ENCODE measurements around the gene DNMT3A.
"Not testable (repeated sequence)": the region's sequence is repeated elsewhere in the genome, so short reads cannot be mapped to it uniquely, and the experiment has no call there.

The DNMT3A gene

DNA sequence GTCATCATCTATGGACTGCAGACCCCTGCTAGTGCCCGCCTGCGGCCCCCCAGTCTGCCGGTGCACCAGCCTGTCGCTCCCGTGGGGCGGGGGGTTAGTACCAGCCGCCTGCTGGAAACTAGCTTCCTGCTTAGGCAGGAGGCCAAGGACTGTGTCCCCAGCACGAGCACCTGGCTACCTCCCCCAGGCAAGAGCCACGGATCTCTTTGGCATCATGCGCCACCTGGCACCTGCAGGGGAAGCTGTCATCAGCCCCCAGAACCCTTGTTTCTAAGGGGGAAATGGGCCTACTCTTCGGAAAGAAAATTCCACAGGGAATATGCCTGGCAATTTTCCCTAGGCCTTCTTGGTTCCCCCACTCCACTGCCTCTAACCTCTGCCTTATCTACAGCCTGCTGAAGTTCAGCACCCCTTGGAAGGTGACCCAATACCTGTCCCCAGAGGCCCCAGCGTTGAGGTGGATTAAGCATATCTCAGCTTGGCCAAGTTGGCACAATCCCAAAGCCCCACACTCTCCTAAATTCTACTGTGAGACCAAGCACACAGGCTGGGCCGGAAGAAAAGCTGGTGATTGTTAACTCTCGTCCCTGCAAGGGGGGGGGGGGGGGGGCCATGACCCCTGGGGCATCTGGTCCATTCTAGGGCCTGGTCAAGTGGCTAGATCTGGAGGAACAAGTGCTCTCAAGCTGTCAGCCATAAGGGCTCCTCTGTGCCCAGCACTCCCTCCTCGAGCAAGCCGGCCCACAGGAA is 111.4 kb downstream of the DNMT3A start:
- DNase-seq = no peak

DNA sequence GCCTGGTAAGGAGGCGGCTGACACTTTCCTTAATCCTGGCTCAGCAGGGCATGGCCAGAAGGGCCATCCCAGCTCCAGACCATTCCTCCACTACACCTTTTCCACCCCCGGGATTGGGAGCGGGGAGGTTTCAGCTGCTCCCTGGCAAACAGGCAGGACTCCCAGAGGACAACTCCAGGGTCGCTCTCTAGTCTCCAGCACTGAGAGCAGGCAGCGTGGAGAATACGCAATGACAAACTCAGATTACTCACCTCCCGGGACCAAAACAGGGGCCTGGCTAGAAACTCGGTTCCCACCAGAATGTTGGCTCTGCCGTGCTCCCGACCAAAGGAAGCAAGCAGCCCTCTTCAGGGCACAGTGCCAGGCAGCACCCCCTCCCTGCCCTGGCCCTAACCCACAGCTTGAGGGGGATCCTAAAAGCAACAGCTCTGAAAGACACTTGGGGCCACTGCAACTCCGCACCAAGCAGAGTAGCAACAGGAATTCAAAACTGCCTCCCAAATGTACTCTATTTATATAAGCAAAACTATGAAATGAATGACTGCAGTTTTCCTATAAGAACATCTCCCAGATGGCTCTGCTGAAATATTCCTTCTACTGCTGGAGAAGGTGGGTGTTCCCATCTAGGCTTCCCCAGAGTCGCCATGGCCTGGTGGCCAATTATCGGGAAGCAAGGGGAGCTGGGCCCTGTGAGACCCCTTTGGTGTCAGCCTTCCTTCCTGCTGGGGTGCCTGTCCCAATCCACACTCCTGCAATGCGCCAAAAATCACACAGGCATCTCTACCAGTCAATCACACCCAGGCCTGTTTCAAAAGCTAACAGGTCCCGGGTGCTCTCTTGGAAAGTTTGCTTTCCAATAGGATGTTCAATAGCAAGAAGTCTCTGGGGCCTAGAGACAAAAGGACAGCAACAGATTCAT is 112.2 kb downstream of the DNMT3A start:
- no peak for DNase-seq

DNA sequence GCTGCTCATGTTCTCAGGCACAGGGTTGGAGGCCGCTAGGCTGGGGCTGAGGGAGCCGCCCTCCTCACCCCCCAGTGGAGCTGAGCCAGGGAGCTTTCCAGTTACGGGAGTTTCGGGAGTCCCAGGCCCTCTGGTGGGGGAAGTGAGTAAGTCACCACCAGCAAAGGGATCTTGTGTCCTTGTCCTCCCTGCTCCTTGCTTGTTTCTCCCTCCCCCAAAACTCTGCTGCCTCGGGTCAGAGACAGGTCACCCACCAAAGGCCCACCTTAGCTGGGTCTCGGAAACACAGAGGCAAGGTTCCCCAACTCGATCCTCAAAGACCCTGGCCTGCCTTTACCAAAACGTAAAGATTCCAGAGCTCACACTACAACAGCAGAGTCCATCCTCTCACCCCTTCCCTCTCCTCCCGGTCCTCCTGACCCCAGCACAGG is 112.9 kb downstream of the DNMT3A start:
- DNase-seq = peak; percentile 43

DNA sequence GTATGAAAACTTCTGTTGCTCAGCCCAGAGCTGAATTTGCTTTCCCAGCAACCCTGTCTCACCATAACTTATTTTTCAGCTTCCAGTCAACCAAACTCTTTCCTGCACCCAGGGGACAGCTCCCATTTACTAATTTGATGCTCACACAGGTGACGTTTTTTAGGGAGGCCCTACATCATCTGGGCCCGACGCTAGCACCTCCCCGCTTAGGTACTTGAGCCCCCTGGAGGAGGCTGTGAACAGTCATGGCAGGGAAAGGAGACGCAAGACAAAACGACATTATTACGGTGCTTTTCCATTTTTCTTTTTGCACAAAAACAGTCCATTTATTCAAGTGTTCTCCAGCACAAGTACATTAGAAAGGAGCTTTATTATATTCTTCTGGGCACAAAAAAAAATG is 114.1 kb downstream of the DNMT3A start:
- DNase-seq = no peak

GRCh38 chr2:25226827-25227226 is 114.9 kb downstream of the DNMT3A start:
- DNase-seq = no peak

GRCh38 chr2:25222477-25223121 is 119.1 kb downstream of the DNMT3A start:
- DNase-seq = no peak

DNA sequence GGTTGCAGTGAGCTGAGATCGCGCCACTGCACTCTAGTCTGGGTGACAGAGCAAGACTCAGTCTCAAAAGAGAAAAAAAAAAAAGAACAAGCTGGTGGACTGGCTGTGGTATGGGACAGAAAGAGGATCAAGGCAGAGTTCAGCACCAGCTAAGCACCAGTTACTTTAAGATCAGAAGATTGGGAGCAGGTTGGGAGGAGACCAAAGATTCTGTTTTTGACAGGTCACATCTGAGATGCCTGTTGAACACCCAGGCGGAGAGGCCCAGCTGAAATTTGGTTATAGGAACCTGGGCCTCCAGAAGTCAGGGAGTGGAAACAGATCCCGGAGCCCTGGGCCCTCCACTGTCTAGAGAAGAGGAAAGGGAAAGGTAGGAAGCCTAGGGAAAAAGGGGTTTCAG is 120.1 kb downstream of the DNMT3A start:
- no peak for DNase-seq

- no peak for DNase-seq
These were observed 121.4 kb downstream of the DNMT3A start for GRCh38 chr2:25220313-25220712.

- no peak for DNase-seq
These were observed 122.1 kb downstream of the DNMT3A start for GRCh38 chr2:25219621-25220020.

DNA sequence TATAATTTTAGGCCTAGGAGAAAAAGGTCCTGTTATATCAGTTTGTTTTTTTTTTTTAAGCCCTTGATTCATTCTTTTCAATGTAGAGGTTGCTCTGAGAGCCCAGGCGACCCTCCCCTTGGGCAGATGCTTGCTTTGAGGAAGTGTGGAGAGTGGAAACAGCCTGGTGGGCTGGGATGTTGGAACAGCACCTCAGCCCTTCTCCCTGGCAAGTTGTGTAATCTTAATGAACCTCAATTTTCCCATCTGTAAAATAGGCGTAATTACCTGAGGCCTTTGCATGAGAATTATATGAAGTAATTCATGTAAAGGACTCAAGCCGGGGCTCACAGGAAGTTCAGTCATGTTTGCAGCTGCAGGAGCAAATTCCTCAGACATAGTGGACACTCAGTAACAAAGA is 123.6 kb downstream of the DNMT3A start:
- no peak for DNase-seq

GRCh38 chr2:25215948-25216679 is 125.6 kb downstream of the DNMT3A start:
- peak; percentile 89 for DNase-seq

GRCh38 chr2:25215232-25215631 is 126.5 kb downstream of the DNMT3A start:
- DNase-seq = no peak

GRCh38 chr2:25213229-25213628 is 128.5 kb downstream of the DNMT3A start:
- no peak for DNase-seq

- not testable (repeated sequence) for DNase-seq
These were observed 130.8 kb downstream of the DNMT3A start for GRCh38 chr2:25210923-25211322.

DNA sequence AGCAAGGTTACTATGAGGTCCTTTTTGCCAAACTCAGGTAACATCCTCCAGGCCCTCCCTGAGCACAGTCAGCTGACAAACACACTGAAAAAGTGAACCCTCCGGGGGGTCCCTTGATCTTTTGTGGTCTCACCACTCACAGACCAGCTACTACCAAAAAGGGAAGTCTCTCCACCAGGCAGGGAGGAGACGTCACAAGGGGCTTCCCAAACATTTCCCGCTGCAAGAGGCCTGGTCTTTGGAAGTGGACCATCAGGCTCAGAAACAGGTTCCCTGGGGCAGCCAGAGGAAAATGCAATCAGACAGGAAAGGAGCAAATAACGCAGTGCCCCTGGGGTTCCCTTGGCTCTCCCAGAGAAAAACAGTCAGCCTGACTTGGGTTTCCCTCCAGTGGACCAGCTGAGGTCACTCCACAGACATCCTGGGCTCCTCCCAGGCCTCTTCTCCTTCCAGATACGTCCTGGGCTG is 134.6 kb downstream of the DNMT3A start:
- peak; percentile 54 for DNase-seq

DNA sequence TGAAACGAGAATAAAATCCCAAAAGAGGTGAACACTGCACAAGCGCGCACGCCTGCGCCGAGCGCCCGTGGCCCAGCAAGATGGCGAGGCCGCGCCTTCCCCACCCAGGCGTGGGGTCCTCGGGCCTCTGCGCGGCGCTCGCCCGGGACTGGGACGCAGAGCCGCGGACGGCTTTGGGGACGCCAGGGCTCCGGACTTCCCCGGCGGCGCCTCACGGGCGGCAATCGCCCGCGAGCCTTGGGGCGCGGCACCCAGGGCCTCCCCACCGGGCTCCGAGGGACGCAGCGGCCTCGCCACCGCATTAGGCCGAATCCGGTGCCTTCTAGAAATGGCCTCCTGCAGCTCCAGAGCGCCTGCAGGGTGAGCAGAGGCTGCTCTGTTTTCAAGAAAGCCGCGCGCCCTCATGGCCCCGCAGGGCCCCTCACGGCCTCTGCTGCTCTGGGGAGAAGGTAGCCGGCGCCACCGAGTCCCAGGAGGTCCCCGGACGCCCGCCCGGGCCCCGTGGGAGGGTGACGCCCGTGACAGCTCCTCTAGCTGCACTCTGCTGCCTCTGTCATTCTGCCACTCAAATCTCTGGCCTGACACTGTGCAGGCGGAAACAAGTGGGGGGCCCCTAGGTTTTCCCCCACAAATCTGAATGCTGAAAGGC is 137.4 kb downstream of the DNMT3A start:
- peak; percentile 44 for DNase-seq

- no peak for DNase-seq
These were observed 139.4 kb downstream of the DNMT3A start for GRCh38 chr2:25202275-25202674.

- no peak for DNase-seq
These were observed 139.9 kb downstream of the DNMT3A start for GRCh38 chr2:25201794-25202193.

DNA sequence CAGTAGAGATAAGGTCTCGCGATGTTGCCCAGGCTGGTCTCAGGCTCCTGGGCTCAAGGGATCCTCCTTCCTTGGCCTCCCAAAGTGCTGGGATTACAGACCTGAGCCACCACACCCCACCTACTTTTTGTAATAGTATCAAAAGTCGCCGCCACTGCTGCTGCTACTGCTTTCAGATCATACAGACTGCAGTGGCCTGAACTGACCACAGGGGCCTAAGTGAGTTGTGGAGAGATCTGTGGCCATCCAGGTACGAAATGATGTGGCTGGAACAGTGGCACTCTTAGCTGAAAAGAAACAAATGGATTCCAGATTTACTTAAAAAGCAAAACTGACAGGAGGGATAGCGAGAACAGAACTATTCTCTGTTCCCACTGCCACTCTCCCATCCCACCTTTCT is 140.5 kb downstream of the DNMT3A start:
- no peak for DNase-seq

DNA sequence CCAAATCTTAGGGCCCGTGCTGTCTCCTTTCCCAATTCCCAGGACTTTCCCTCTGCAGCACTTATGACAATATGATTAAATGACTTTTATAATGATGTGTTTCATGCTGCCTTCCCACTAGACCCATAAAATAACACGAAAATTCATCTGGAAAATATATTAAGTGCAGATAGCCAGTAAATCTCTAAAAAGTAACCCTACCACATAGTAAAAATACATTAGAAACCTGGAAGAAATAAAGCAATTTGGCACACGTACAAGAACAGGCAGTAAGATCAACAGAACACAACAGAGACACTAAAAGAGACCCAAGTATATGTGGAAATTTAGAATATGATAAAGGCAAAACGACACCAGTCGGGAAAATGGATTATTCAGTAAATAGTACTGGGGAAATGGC is 143.1 kb downstream of the DNMT3A start:
- DNase-seq = no peak

DNA sequence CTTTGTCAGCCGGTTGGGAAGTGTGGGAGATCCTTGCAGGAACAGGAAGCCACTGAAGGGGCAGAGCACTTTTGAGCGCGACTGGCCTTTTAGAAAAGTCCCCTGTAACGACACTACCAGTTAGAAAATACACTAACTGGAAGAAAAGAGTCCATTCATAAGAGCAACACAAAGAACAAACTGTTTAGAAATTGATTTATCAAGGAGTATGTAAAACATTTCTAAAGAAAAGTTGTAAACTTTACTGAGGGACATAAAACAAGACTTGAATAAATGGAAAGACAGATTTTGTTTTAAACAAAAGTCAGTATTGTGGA is 143.6 kb downstream of the DNMT3A start:
- DNase-seq = no peak
